D341Med (cell line): Measurements from ENCODE around the gene KLK1.
"Not testable (repeated sequence)": the region's sequence is repeated elsewhere in the genome, so short reads cannot be mapped to it uniquely, and the experiment has no call there.

ENCODE experiments used
- DNase-seq: peaks from one replicate; pipeline ENCODE4 v3.0.0; 2012; ENCODE audit warnings: low spot score

Gene KLK1

DNA sequence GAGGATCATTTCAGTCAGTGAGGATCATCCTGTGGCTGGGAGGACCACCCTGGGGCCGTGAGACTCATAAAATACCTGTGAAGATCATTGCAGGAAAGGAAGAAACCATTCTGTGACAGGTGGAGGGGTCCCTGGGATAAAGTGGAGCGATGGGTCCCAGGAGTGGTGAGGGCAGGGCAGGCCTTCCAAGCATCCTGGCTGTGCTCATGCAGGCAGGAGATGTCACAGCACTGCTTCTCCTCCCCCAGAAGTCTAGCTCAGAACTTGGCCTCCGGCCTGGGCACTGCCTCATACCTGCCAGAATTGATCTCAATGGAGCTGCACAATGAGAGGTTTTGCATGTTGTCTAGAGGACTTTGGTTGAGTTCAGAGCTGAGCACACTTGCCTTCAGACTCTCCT, 11.1 kb downstream of the KLK1 start:
- DNase-seq, result no peak

DNA sequence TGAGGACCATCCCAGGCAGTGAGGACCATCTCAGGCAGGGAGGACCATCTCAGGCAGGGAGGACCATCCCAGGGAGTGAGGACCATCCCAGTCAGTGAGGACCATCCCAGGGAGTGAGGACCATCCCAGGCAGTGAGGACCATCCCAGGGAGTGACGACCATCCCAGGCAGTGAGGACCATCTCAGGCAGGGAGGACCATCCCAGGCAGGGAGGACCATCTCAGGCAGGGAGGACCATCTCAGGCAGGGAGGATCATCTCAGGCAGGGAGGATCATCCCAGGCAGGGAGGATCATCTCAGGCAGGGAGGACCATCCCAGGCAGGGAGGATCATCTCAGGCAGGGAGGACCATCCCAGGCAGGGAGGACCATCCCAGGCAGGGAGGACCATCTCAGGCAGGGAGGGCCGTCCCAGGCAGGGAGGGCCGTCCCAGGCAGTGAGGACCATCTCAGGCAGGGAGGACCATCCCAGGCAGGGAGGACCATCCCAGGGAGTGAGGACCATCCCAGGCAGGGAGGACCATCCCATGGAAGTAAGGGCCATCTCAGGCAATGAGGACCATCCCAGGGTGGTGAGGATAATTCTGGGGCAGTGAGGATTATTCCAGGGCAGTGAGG, 11.9 kb downstream of the KLK1 start:
- not testable (repeated sequence) for DNase-seq

DNA sequence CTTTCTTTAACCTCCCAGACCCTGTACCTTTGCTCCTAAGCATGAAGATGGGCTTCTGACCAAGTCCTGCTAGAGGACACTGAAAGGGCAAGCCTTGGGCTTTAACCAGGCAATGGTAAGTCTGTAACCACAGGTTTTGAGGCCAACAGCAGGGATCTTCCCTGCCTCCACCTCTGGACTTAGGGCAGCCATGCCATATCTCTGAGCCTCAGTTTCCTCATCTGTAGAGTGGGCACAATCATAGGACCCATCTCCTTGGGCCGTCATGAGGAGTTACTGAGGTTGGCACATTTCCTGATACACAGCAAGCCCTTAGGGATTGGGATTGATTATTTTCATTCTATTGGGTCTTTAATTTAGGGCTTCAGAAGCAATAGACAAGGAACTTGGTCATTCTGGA, 14.7 kb downstream of the KLK1 start:
- no peak for DNase-seq

- DNase-seq, result peak; percentile 97
Measured at GRCh38 chr19:50804420-50805272, 18.9 kb downstream of the KLK1 start.

- DNase-seq, result peak; percentile 73
Measured at GRCh38 chr19:50803633-50804419, 19.8 kb downstream of the KLK1 start.

DNA sequence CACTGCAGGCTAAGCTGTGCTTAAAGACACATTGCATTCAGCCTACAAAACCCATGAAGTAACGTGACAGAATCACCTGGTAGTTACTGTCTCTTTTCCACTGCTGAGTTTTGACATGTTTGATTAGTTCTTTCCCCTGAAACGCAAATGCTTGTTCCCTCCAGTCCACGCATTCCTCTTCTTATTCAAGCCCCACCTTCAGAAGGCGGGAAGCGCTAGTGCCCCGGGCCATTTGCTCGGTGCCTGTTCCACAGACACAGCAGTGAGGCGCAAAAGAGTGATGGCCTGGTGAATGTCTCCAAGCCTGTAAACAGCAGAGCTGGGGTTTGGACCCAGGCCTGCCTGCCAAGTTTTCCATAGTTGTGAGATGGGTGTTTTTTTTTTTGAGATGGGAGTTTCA, 22.5 kb downstream of the KLK1 start:
- no peak for DNase-seq

GRCh38 chr19:50799547-50799851, 24.1 kb downstream of the KLK1 start:
- DNase-seq, result no peak

DNA sequence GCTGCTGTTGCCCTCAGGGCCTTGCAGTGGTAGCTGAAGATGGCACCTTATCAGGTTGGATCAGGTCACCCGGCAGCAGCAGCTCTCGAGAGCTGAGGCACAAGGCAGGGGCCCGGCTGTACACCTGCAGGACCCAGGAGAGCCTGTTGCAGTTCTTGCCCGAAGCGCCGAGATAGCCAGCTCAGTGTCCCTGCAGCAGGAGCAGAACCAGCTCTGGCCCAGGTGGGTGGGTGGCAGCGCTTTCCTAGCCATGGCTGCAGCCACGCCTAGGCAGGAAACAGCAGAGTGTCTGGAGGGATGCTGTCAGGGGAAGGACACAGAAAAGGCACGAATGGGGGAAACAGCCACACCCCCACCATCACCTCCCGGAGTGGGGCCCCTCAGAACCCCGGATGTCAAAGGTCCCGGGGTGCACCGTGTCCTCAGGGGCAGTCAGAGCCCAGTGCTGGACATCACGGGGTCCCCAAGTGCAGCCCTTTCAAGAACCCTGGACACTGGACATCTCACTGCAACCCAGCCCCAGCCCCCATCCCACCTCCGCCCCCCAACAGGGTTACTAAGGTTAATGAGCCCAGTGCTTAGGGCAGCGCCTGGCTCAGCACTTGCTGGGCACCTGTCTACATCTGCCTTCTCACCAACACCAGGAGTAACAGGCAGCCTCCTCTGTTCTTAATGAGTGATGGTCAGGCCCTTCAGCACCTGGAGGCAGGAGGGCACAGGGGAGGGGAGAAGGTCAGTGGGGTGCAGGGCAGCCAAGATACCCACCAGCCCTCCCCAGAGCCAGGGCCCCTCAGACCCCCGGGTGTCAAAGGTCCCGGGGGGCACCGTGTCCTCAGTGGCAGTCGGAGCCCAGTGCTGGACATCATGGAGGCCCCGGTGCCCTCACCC, 24.7 kb downstream of the KLK1 start:
- no peak for DNase-seq

GRCh38 chr19:50797781-50798658, 25.6 kb downstream of the KLK1 start:
- DNase-seq, result no peak

- DNase-seq, result no peak
Measured at GRCh38 chr19:50797429-50797780, 26.2 kb downstream of the KLK1 start.

DNA sequence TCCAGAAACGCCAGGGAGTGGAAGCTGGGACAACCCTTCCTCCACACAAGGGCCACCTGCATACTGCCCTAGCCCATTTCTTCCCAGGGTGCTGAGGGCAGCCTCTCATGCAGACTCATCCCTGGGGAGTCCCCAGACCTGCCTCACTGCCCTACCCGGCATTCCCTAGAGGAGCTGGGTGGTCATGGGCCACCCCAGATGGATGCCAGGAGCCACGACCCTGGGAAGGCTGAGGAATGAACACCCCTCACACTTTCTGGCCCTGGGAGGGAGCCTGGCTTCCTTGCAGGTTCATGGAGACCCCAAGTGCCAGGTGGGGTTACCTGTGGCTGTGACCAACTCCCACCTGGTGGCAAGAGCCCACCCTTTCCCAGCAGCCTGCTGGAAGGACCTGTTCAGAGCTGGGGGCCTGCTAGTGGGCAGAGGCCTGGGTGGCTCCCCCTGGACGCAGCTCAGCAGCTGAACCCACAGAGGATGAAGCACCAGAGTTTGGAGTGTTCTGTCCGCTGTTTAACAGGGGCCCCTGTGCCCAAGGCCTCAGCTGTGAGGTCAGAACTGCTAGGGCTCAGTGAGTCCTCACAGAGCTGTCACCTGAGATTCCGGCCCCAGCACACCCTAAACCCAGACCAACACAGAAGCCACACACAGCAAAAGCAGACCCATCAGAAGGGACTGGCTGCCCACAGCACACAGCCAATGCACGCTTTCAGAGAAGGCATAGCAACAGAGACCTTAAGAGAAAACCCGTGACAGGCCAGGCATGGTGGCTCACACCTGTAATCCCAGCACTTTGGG, 26.8 kb downstream of the KLK1 start:
- DNase-seq, result no peak

- no peak for DNase-seq
Measured at GRCh38 chr19:50796128-50796633, 27.4 kb downstream of the KLK1 start.

DNA sequence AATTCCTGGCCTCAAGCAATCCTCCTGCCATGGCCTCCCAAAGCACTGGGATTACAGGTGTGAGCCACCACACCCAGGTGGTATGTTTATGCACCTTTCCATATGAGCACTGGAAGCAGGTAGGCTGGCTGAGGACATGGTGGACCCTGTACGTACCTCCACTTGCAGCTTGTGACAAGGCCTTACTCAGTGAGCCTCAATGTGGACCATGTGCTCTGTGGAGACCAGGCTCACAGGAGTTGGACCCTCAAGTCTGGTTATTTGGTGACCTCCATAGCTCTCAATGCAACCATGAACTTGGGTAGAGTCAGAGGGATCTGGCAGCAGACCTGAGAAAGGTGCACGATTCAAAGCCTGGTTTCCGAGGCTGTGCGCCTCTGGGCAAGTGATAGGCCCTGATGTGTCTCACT, 27.9 kb downstream of the KLK1 start:
- no peak for DNase-seq

GRCh38 chr19:50794876-50795663, 28.5 kb downstream of the KLK1 start:
- DNase-seq, result peak; percentile 70

- peak; percentile 71 for DNase-seq
Measured at GRCh38 chr19:50794074-50794875, 29.3 kb downstream of the KLK1 start.

DNA sequence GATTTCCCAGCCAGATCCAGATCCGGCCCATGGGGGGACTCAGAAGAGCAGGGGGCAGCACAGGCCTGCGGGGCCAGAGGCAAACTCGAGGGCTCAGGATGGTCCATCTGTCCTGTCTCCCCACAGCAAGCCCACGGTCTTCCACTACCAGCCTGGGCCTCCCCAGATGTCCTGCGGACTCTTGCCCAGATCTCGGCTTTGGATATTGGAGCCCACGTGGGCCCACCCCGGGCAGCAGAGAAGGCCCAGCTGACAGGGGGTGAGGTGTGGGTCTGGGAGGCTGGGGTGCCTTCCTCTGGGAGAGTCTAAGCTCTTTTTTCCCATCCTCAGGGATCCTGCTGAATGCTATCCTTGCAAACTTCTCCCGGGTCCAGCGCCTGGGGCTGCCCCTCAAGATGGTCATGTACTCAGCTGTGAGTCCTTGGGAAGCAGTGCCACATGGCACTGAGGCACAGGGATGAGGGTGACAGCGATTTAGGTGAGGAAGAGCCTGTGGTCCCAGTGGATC, 30.0 kb downstream of the KLK1 start:
- DNase-seq, result no peak

- no peak for DNase-seq
Measured at GRCh38 chr19:50792272-50793250, 31.0 kb downstream of the KLK1 start.
